ENCODE data around the gene ABCC5. TPM values are rescaled to one million over a fixed set of nuclear protein-coding genes. Genes with fewer than 3 reads are reported as not detected.
"Not testable (repeated sequence)": the region's sequence is repeated elsewhere in the genome, so short reads cannot be mapped to it uniquely, and the experiment has no call there.

The ABCC5 gene
- total and polyA plus RNA-seq, 4 donors = 13.0 to 49.6 (median 26.4) TPM

DNA sequence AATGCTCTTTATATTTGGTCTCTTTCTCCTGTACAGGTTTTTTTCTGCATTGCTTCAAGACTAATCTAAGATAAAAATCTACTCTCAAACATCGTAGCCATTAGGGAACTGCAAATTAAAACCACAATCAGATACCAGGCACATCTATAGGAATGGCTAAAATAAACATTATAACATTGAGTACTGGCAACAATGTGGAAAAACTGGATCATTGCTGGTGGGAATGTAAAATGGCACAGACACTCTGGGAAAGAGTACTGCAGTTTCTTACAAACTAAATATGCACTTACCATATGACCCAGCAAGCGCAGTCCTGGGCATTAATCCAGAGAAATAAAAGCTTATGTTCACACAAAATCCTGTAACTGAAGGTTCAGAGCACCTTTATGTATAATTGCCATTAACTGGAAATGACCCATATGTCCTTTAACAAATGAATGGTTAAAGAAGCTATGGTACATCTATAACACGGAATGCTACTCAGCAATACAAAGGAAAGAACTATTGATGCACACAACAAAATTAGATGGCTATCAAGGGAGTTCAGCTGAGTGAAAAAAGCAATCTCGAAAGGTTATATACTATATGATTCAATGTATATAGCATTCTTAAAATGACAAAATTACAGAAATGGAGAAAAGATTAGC is 6.3 kb downstream of the ABCC5 start:
- H3K4me3 ChIP-seq (ENCODE audit: low read length in 2 of 2) = no peak overlapping the region
- intact Hi-C loops (cut with DNase I) = loop anchor here (10.0 kb wide), 2 partner anchors 123 to 127 kb away; partner anchors contain the start of genes EIF2B5 (in 1 of the 2) and PARL (in 1 of the 2)
- H3K27ac ChIP-seq (ENCODE audit: low read depth in 1 of 2, low read length in 2 of 2) = no peak overlapping the region
- no peaks in the 10 kb centered on the region for H3K9me3 ChIP-seq (ENCODE audit: control insufficient read depth, low read length)
- ATAC-seq (ENCODE audit: low FRiP score) = no peak
- H3K27me3 ChIP-seq (ENCODE audit: control insufficient read depth in 1 of 2, insufficient read depth in 2 of 2, low read length in 1 of 2) = no peaks in the 10 kb centered on the region
- peaks cover 2 to 4% of the 10 kb centered on the region in 2 donors for H3K36me3 ChIP-seq (ENCODE audit: control insufficient read depth in 1 of 2, insufficient read depth in 2 of 2, low read length in 1 of 2)
- no peaks in the 10 kb centered on the region for H3K4me1 ChIP-seq (ENCODE audit: control insufficient read depth in 1 of 2, insufficient read depth in 2 of 2, low read length in 2 of 2)
- WGBS, 2 donors = 62 to 90% methylated on average over 4 of the region's 4 CpGs
- DNase-seq = no peak

GRCh38 chr3:184008161-184008560 is 9.5 kb downstream of the ABCC5 start:
- Histone ChIP-seq H3K4me1 (ENCODE audit: control insufficient read depth in 1 of 2, insufficient read depth in 2 of 2, low read length in 2 of 2) (no peaks in the 10 kb centered on the region), H3K36me3 (ENCODE audit: control insufficient read depth in 1 of 2, insufficient read depth in 2 of 2, low read length in 1 of 2) (peaks cover 4% of the 10 kb centered on the region in 2 donors), H3K27ac (ENCODE audit: low read depth in 1 of 2, low read length in 2 of 2) (no peak overlapping the region), H3K9me3 (ENCODE audit: control insufficient read depth, low read length) (no peaks in the 10 kb centered on the region), H3K4me3 (ENCODE audit: low read length in 2 of 2) (no peak overlapping the region), H3K27me3 (ENCODE audit: control insufficient read depth in 1 of 2, insufficient read depth in 2 of 2, low read length in 1 of 2) (no peaks in the 10 kb centered on the region)
- ATAC-seq (ENCODE audit: low FRiP score) (no peak), DNase-seq (no peak)
- 56 to 73% methylated on average over 3 of the region's 3 CpGs for WGBS, 2 donors
- intact Hi-C loops (cut with DNase I) = no loop called here

DNA sequence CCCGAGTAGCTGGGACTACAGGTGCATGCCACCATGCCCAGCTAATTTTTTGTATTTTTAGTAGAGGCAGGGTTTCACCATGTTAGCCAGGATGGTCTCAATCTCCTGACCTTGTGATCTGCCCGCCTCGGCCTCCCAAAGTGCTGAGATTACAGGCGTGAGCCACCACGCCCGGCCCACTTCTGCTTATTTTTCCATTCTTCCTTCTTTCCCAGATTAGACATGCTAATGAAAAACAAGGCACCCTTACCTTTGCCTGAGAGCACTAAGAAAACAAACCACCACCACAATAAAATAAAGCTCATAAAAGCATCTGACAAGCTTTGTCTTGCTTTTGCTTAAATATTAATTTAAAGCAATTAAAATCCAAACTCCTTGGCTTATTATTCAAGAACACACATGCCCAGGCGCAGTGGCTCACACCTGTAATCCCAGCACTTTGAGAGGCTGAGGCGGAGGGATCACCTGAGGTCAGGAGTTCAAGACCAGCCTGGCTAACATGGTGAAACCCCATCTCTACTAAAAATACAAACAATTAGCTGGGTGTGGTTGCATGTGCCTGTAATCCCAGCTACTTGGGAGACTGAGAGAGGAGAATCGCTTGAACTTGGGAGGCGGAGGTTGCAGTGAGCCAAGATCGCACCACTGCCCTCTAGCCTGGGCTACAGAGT is 10.4 kb downstream of the ABCC5 start:
- ATAC-seq (ENCODE audit: low FRiP score); H3K9me3 ChIP-seq (ENCODE audit: control insufficient read depth, low read length); intact Hi-C loops (cut with DNase I); H3K27me3 ChIP-seq (ENCODE audit: control insufficient read depth in 1 of 2, insufficient read depth in 2 of 2, low read length in 1 of 2); H3K4me3 ChIP-seq (ENCODE audit: low read length in 2 of 2); H3K4me1 ChIP-seq (ENCODE audit: control insufficient read depth in 1 of 2, insufficient read depth in 2 of 2, low read length in 2 of 2); DNase-seq; H3K36me3 ChIP-seq (ENCODE audit: control insufficient read depth in 1 of 2, insufficient read depth in 2 of 2, low read length in 1 of 2); H3K27ac ChIP-seq (ENCODE audit: low read depth in 1 of 2, low read length in 2 of 2): not testable (repeated sequence)
- 92 to 98% methylated on average over 11 of the region's 11 CpGs for whole genome bisulfite sequencing, 2 donors

GRCh38 chr3:184005941-184006507 is 11.7 kb downstream of the ABCC5 start:
- ATAC-seq (ENCODE audit: low FRiP score) (peak; percentile 33), DNase-seq (peak in 1 of 2 donors; percentile 74)
- Histone ChIP-seq H3K27ac (ENCODE audit: low read depth in 1 of 2, low read length in 2 of 2) (no peak overlapping the region), H3K4me3 (ENCODE audit: low read length in 2 of 2) (no peak overlapping the region), H3K9me3 (ENCODE audit: control insufficient read depth, low read length) (no peaks in the 10 kb centered on the region), H3K36me3 (ENCODE audit: control insufficient read depth in 1 of 2, insufficient read depth in 2 of 2, low read length in 1 of 2) (peaks cover 0 to 2% of the 10 kb centered on the region in 2 donors), H3K27me3 (ENCODE audit: control insufficient read depth in 1 of 2, insufficient read depth in 2 of 2, low read length in 1 of 2) (no peaks in the 10 kb centered on the region), H3K4me1 (ENCODE audit: control insufficient read depth in 1 of 2, insufficient read depth in 2 of 2, low read length in 2 of 2) (no peaks in the 10 kb centered on the region)
- 55 to 69% methylated on average over 11 of the region's 11 CpGs for WGBS, 2 donors
- intact Hi-C loops (cut with DNase I) = no loop called here

DNA sequence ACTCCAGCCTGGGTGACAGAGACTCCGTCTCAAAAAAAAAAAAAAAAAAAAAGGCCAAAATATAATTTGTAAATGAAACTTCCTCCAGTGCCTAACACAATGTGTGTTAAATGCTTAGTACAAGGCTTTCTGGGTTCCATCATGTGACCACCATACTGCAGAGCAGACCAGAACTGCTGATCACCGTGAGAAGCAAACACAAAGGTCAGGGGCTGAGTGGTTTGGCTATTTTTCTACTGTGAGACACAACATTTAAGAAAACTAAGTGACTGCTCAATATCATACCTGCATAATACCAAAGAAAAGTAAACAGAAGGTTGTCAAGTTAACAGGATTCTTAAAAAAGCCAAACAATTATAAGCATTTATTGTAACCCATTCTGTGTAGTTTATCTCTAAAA is 13.2 kb downstream of the ABCC5 start:
- Histone ChIP-seq H3K27me3 (ENCODE audit: control insufficient read depth in 1 of 2, insufficient read depth in 2 of 2, low read length in 1 of 2) (no peaks in the 10 kb centered on the region), H3K36me3 (ENCODE audit: control insufficient read depth in 1 of 2, insufficient read depth in 2 of 2, low read length in 1 of 2) (peaks cover 0 to 2% of the 10 kb centered on the region in 2 donors), H3K4me1 (ENCODE audit: control insufficient read depth in 1 of 2, insufficient read depth in 2 of 2, low read length in 2 of 2) (no peaks in the 10 kb centered on the region), H3K4me3 (ENCODE audit: low read length in 2 of 2) (no peak overlapping the region), H3K27ac (ENCODE audit: low read depth in 1 of 2, low read length in 2 of 2) (no peak overlapping the region), H3K9me3 (ENCODE audit: control insufficient read depth, low read length) (no peaks in the 10 kb centered on the region)
- DNase-seq (no peak), ATAC-seq (ENCODE audit: low FRiP score) (peak; percentile 26)
- 89 to 97% methylated on average over 1 to 2 of the region's 2 CpGs for WGBS, 2 donors
- intact Hi-C loops (cut with DNase I) = no loop called here

DNA sequence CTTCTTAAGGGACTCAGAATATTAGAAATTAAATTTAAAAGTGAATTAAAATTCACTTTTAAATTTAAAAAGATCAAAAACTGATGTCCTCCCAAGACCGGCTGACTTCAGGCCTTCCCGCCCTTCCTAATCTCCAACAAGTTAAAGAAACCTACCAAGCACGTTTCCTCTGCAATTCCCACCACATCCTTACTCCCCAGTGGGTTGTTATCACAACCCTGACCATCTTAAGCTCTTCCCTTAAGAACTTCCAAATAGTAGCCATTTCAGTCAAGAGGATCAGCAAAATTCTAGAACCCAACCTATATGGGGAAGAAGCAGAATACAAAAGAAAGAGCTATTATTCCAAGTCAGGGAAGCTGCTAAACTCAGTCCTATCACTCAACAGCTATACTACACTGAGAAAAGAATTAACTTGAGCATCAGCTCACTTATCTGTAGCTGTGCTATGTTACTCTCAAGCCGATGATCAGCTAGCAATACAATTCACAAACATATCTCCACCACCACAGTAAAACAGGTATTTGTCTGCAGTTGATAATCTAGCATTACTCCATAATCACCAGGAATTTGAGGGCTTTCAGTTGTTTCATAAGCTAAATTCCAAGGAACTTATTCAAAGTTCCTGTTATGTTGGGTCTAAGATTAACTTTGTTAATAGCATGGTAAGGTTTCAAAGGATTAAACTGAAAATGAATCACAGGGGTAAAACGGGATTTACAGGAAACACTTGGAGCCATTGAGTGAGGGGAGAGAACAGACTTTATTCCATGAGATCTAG is 14.3 kb downstream of the ABCC5 start:
- DNase-seq (no peak), ATAC-seq (ENCODE audit: low FRiP score) (no peak)
- H3K27me3 ChIP-seq (ENCODE audit: control insufficient read depth in 1 of 2, insufficient read depth in 2 of 2, low read length in 1 of 2) = no peaks in the 10 kb centered on the region
- 82 to 91% methylated on average over 5 of the region's 5 CpGs for WGBS, 2 donors
- H3K9me3 ChIP-seq (ENCODE audit: control insufficient read depth, low read length) = no peaks in the 10 kb centered on the region
- H3K27ac ChIP-seq (ENCODE audit: low read depth in 1 of 2, low read length in 2 of 2) = no peak overlapping the region
- intact Hi-C loops (cut with DNase I) = no loop called here
- H3K4me1 ChIP-seq (ENCODE audit: control insufficient read depth in 1 of 2, insufficient read depth in 2 of 2, low read length in 2 of 2) = no peaks in the 10 kb centered on the region
- H3K4me3 ChIP-seq (ENCODE audit: low read length in 2 of 2) = no peak overlapping the region
- peaks cover 0 to 2% of the 10 kb centered on the region in 2 donors for H3K36me3 ChIP-seq (ENCODE audit: control insufficient read depth in 1 of 2, insufficient read depth in 2 of 2, low read length in 1 of 2)

- H3K27me3 ChIP-seq (ENCODE audit: control insufficient read depth in 1 of 2, insufficient read depth in 2 of 2, low read length in 1 of 2) = no peaks in the 10 kb centered on the region
- H3K36me3 ChIP-seq (ENCODE audit: control insufficient read depth in 1 of 2, insufficient read depth in 2 of 2, low read length in 1 of 2) = peaks cover 0 to 2% of the 10 kb centered on the region in 2 donors
- no peaks in the 10 kb centered on the region for H3K4me1 ChIP-seq (ENCODE audit: control insufficient read depth in 1 of 2, insufficient read depth in 2 of 2, low read length in 2 of 2)
- peak in 1 of 2 donors; percentile 44 for DNase-seq
- 93% methylated on average over 11 of the region's 11 CpGs for WGBS, 2 donors
- H3K9me3 ChIP-seq (ENCODE audit: control insufficient read depth, low read length) = no peaks in the 10 kb centered on the region
- ATAC-seq (ENCODE audit: low FRiP score) = no peak
- intact Hi-C loops (cut with DNase I) = no loop called here
- H3K27ac ChIP-seq (ENCODE audit: low read depth in 1 of 2, low read length in 2 of 2) = no peak overlapping the region
- H3K4me3 ChIP-seq (ENCODE audit: low read length in 2 of 2) = no peak overlapping the region
Measured at GRCh38 chr3:184002469-184002868, 15.2 kb downstream of the ABCC5 start.

DNA sequence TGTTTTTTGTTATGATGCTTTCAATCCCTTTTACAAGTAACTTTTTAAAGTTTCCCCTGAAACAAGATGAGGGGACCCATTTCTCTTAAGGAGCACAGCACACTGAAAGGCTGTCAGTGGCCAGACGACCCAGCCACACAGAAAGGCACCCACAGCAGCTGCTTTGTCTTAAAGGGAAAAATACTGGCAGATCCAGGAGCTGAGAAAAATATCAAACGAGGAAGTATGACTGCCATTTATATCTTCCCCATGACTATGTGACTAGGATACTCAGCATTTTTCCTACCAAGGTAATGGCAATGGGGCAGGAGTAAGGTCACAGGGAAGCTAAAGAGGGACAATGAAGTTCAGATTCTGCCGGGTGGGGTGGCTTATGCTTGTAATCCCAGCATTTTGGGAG is 15.9 kb downstream of the ABCC5 start:
- Histone ChIP-seq H3K9me3 (ENCODE audit: control insufficient read depth, low read length) (no peaks in the 10 kb centered on the region), H3K27ac (ENCODE audit: low read depth in 1 of 2, low read length in 2 of 2) (no peak overlapping the region), H3K36me3 (ENCODE audit: control insufficient read depth in 1 of 2, insufficient read depth in 2 of 2, low read length in 1 of 2) (peaks cover 0 to 2% of the 10 kb centered on the region in 2 donors), H3K27me3 (ENCODE audit: control insufficient read depth in 1 of 2, insufficient read depth in 2 of 2, low read length in 1 of 2) (no peaks in the 10 kb centered on the region), H3K4me1 (ENCODE audit: control insufficient read depth in 1 of 2, insufficient read depth in 2 of 2, low read length in 2 of 2) (no peaks in the 10 kb centered on the region), H3K4me3 (ENCODE audit: low read length in 2 of 2) (no peak overlapping the region)
- intact Hi-C loops (cut with DNase I) = no loop called here
- no peak for DNase-seq
- 78 to 81% methylated on average over 3 of the region's 3 CpGs for WGBS, 2 donors
- ATAC-seq (ENCODE audit: low FRiP score) = no peak
